ENCODE results near the gene RTRAF.

Gene RTRAF

GRCh38 chr14:52006361-52006760, 17.0 kb downstream of the RTRAF start:
- no peak overlapping the region for H3K27ac ChIP-seq (ENCODE audit: low read depth, low read length)
- H3K4me3 ChIP-seq (ENCODE audit: low read depth in 1 of 2, low read length in 2 of 2): no peak overlapping the region
- H3K9me3 ChIP-seq (ENCODE audit: control insufficient read depth in 1 of 2, low read length in 2 of 2): no peaks in the 10 kb centered on the region
- H3K36me3 ChIP-seq (ENCODE audit: control insufficient read depth in 1 of 2, insufficient read depth in 2 of 2, low read length in 2 of 2): peaks cover 43 to 98% of the 10 kb centered on the region in 2 donors
- no peaks in the 10 kb centered on the region for H3K4me1 ChIP-seq (ENCODE audit: control insufficient read depth in 1 of 2, insufficient read depth in 2 of 2, low read length in 2 of 2)
- no peak overlapping the region for H3K9ac ChIP-seq (ENCODE audit: low read depth in 1 of 2, low read length in 2 of 2)
- H3K27me3 ChIP-seq (ENCODE audit: control insufficient read depth in 1 of 2, insufficient read depth in 2 of 2, low read length in 2 of 2): no peaks in the 10 kb centered on the region

- no peaks in the 10 kb centered on the region for H3K9me3 ChIP-seq (ENCODE audit: control insufficient read depth in 1 of 2, low read length in 2 of 2)
- no peaks in the 10 kb centered on the region for H3K4me1 ChIP-seq (ENCODE audit: control insufficient read depth in 1 of 2, insufficient read depth in 2 of 2, low read length in 2 of 2)
- no peaks in the 10 kb centered on the region for H3K27me3 ChIP-seq (ENCODE audit: control insufficient read depth in 1 of 2, insufficient read depth in 2 of 2, low read length in 2 of 2)
- H3K4me3 ChIP-seq (ENCODE audit: low read depth in 1 of 2, low read length in 2 of 2): no peak overlapping the region
- H3K9ac ChIP-seq (ENCODE audit: low read depth in 1 of 2, low read length in 2 of 2): no peak overlapping the region
- H3K36me3 ChIP-seq (ENCODE audit: control insufficient read depth in 1 of 2, insufficient read depth in 2 of 2, low read length in 2 of 2): peaks cover 41 to 96% of the 10 kb centered on the region in 2 donors
- H3K27ac ChIP-seq (ENCODE audit: low read depth, low read length): no peak overlapping the region
Observed at GRCh38 chr14:52007211-52007610, 17.9 kb downstream of the RTRAF start.

GRCh38 chr14:52007637-52008036, 18.3 kb downstream of the RTRAF start:
- Histone ChIP-seq H3K4me1 (ENCODE audit: control insufficient read depth in 1 of 2, insufficient read depth in 2 of 2, low read length in 2 of 2) (no peaks in the 10 kb centered on the region), H3K9ac (ENCODE audit: low read depth in 1 of 2, low read length in 2 of 2) (no peak overlapping the region), H3K27me3 (ENCODE audit: control insufficient read depth in 1 of 2, insufficient read depth in 2 of 2, low read length in 2 of 2) (no peaks in the 10 kb centered on the region), H3K27ac (ENCODE audit: low read depth, low read length) (no peak overlapping the region), H3K9me3 (ENCODE audit: control insufficient read depth in 1 of 2, low read length in 2 of 2) (no peaks in the 10 kb centered on the region), H3K4me3 (ENCODE audit: low read depth in 1 of 2, low read length in 2 of 2) (no peak overlapping the region), H3K36me3 (ENCODE audit: control insufficient read depth in 1 of 2, insufficient read depth in 2 of 2, low read length in 2 of 2) (peaks cover 37 to 93% of the 10 kb centered on the region in 2 donors)

GRCh38 chr14:52008136-52008535, 18.8 kb downstream of the RTRAF start:
- Histone ChIP-seq H3K27ac (ENCODE audit: low read depth, low read length) (no peak overlapping the region), H3K9me3 (ENCODE audit: control insufficient read depth in 1 of 2, low read length in 2 of 2) (no peaks in the 10 kb centered on the region), H3K9ac (ENCODE audit: low read depth in 1 of 2, low read length in 2 of 2) (no peak overlapping the region), H3K4me3 (ENCODE audit: low read depth in 1 of 2, low read length in 2 of 2) (no peak overlapping the region), H3K36me3 (ENCODE audit: control insufficient read depth in 1 of 2, insufficient read depth in 2 of 2, low read length in 2 of 2) (peaks cover 36 to 88% of the 10 kb centered on the region in 2 donors), H3K4me1 (ENCODE audit: control insufficient read depth in 1 of 2, insufficient read depth in 2 of 2, low read length in 2 of 2) (no peaks in the 10 kb centered on the region), H3K27me3 (ENCODE audit: control insufficient read depth in 1 of 2, insufficient read depth in 2 of 2, low read length in 2 of 2) (no peaks in the 10 kb centered on the region)

- Histone ChIP-seq H3K36me3 (ENCODE audit: control insufficient read depth in 1 of 2, insufficient read depth in 2 of 2, low read length in 2 of 2) (peaks cover 34 to 67% of the 10 kb centered on the region in 2 donors), H3K27me3 (ENCODE audit: control insufficient read depth in 1 of 2, insufficient read depth in 2 of 2, low read length in 2 of 2) (no peaks in the 10 kb centered on the region), H3K9ac (ENCODE audit: low read depth in 1 of 2, low read length in 2 of 2) (no peak overlapping the region), H3K27ac (ENCODE audit: low read depth, low read length) (no peak overlapping the region), H3K4me3 (ENCODE audit: low read depth in 1 of 2, low read length in 2 of 2) (no peak overlapping the region), H3K4me1 (ENCODE audit: control insufficient read depth in 1 of 2, insufficient read depth in 2 of 2, low read length in 2 of 2) (no peaks in the 10 kb centered on the region), H3K9me3 (ENCODE audit: control insufficient read depth in 1 of 2, low read length in 2 of 2) (no peaks in the 10 kb centered on the region)
Observed at GRCh38 chr14:52010173-52010693, 20.9 kb downstream of the RTRAF start.

GRCh38 chr14:52011523-52011922, 22.2 kb downstream of the RTRAF start:
- H3K9ac ChIP-seq (ENCODE audit: low read depth in 1 of 2, low read length in 2 of 2): no peak overlapping the region
- H3K4me3 ChIP-seq (ENCODE audit: low read depth in 1 of 2, low read length in 2 of 2): no peak overlapping the region
- H3K27me3 ChIP-seq (ENCODE audit: control insufficient read depth in 1 of 2, insufficient read depth in 2 of 2, low read length in 2 of 2): no peaks in the 10 kb centered on the region
- H3K27ac ChIP-seq (ENCODE audit: low read depth, low read length): no peak overlapping the region
- no peaks in the 10 kb centered on the region for H3K4me1 ChIP-seq (ENCODE audit: control insufficient read depth in 1 of 2, insufficient read depth in 2 of 2, low read length in 2 of 2)
- peaks cover 30 to 54% of the 10 kb centered on the region in 2 donors for H3K36me3 ChIP-seq (ENCODE audit: control insufficient read depth in 1 of 2, insufficient read depth in 2 of 2, low read length in 2 of 2)
- no peaks in the 10 kb centered on the region for H3K9me3 ChIP-seq (ENCODE audit: control insufficient read depth in 1 of 2, low read length in 2 of 2)

GRCh38 chr14:52012635-52013034, 23.3 kb downstream of the RTRAF start:
- peaks cover 24 to 43% of the 10 kb centered on the region in 2 donors for H3K36me3 ChIP-seq (ENCODE audit: control insufficient read depth in 1 of 2, insufficient read depth in 2 of 2, low read length in 2 of 2)
- H3K9me3 ChIP-seq (ENCODE audit: control insufficient read depth in 1 of 2, low read length in 2 of 2): no peaks in the 10 kb centered on the region
- H3K4me1 ChIP-seq (ENCODE audit: control insufficient read depth in 1 of 2, insufficient read depth in 2 of 2, low read length in 2 of 2): no peaks in the 10 kb centered on the region
- no peak overlapping the region for H3K27ac ChIP-seq (ENCODE audit: low read depth, low read length)
- H3K9ac ChIP-seq (ENCODE audit: low read depth in 1 of 2, low read length in 2 of 2): no peak overlapping the region
- no peaks in the 10 kb centered on the region for H3K27me3 ChIP-seq (ENCODE audit: control insufficient read depth in 1 of 2, insufficient read depth in 2 of 2, low read length in 2 of 2)
- H3K4me3 ChIP-seq (ENCODE audit: low read depth in 1 of 2, low read length in 2 of 2): no peak overlapping the region

- Histone ChIP-seq H3K9me3 (ENCODE audit: control insufficient read depth in 1 of 2, low read length in 2 of 2) (no peaks in the 10 kb centered on the region), H3K9ac (ENCODE audit: low read depth in 1 of 2, low read length in 2 of 2) (no peak overlapping the region), H3K4me1 (ENCODE audit: control insufficient read depth in 1 of 2, insufficient read depth in 2 of 2, low read length in 2 of 2) (peaks cover 4 to 13% of the 10 kb centered on the region in 2 donors), H3K36me3 (ENCODE audit: control insufficient read depth in 1 of 2, insufficient read depth in 2 of 2, low read length in 2 of 2) (peaks cover 13 to 29% of the 10 kb centered on the region in 2 donors), H3K27me3 (ENCODE audit: control insufficient read depth in 1 of 2, insufficient read depth in 2 of 2, low read length in 2 of 2) (no peaks in the 10 kb centered on the region), H3K27ac (ENCODE audit: low read depth, low read length) (no peak overlapping the region), H3K4me3 (ENCODE audit: low read depth in 1 of 2, low read length in 2 of 2) (no peak overlapping the region)
Observed at GRCh38 chr14:52013984-52014600, 24.7 kb downstream of the RTRAF start.

GRCh38 chr14:52014601-52015267, 25.4 kb downstream of the RTRAF start:
- no peak overlapping the region for H3K9ac ChIP-seq (ENCODE audit: low read depth in 1 of 2, low read length in 2 of 2)
- no peak overlapping the region for H3K27ac ChIP-seq (ENCODE audit: low read depth, low read length)
- no peaks in the 10 kb centered on the region for H3K9me3 ChIP-seq (ENCODE audit: control insufficient read depth in 1 of 2, low read length in 2 of 2)
- peaks cover 13 to 24% of the 10 kb centered on the region in 2 donors for H3K36me3 ChIP-seq (ENCODE audit: control insufficient read depth in 1 of 2, insufficient read depth in 2 of 2, low read length in 2 of 2)
- H3K4me1 ChIP-seq (ENCODE audit: control insufficient read depth in 1 of 2, insufficient read depth in 2 of 2, low read length in 2 of 2): peaks cover 8 to 19% of the 10 kb centered on the region in 2 donors
- H3K27me3 ChIP-seq (ENCODE audit: control insufficient read depth in 1 of 2, insufficient read depth in 2 of 2, low read length in 2 of 2): no peaks in the 10 kb centered on the region
- H3K4me3 ChIP-seq (ENCODE audit: low read depth in 1 of 2, low read length in 2 of 2): no peak overlapping the region

GRCh38 chr14:52015411-52016030, 26.2 kb downstream of the RTRAF start:
- Histone ChIP-seq H3K27ac (ENCODE audit: low read depth, low read length) (no peak overlapping the region), H3K36me3 (ENCODE audit: control insufficient read depth in 1 of 2, insufficient read depth in 2 of 2, low read length in 2 of 2) (peaks cover 12 to 16% of the 10 kb centered on the region in 2 donors), H3K9me3 (ENCODE audit: control insufficient read depth in 1 of 2, low read length in 2 of 2) (no peaks in the 10 kb centered on the region), H3K27me3 (ENCODE audit: control insufficient read depth in 1 of 2, insufficient read depth in 2 of 2, low read length in 2 of 2) (no peaks in the 10 kb centered on the region), H3K4me3 (ENCODE audit: low read depth in 1 of 2, low read length in 2 of 2) (no peak overlapping the region), H3K4me1 (ENCODE audit: control insufficient read depth in 1 of 2, insufficient read depth in 2 of 2, low read length in 2 of 2) (peaks cover 12 to 27% of the 10 kb centered on the region in 2 donors), H3K9ac (ENCODE audit: low read depth in 1 of 2, low read length in 2 of 2) (no peak overlapping the region)
